SK-N-SH treated with all-trans-retinoic acid at 6 μM for 48 hours (cell line): ENCODE results near the gene PYM1.
"Not testable (repeated sequence)": the region's sequence is repeated elsewhere in the genome, so short reads cannot be mapped to it uniquely, and the experiment has no call there.

Source experiments
- ATAC-seq: fragments of 200-7000 bp; cut with Tn5 transposase; 3 replicates; pipeline ENCODE4 v1.9.1; 2020; ENCODE audit warnings: mild to moderate bottlenecking, moderate library complexity
- ARNTL ChIP-seq: fragments of 450-650 bp; formaldehyde crosslinking; IDR thresholded peaks from 2 replicates; pipeline ENCODE4 v1.5.0; 2020; ENCODE audit warnings: low read depth, mild to moderate bottlenecking, moderate library complexity, borderline replicate concordance
- CSDC2 ChIP-seq: fragments of 250-450 bp; sonication (Bioruptor Pico); IDR thresholded peaks from 2 replicates; pipeline ENCODE4 v1.5.0; 2020; ENCODE audit warnings: mild to moderate bottlenecking, moderate library complexity
- CSRNP3 ChIP-seq: fragments of 250-450 bp; sonication (Bioruptor Pico); IDR thresholded peaks from 2 replicates; pipeline ENCODE4 v1.5.1; 2021; ENCODE audit warnings: mild to moderate bottlenecking, moderate library complexity
- ISL1 ChIP-seq: fragments of 250-450 bp; sonication (Bioruptor Pico); IDR thresholded peaks from 2 replicates; pipeline ENCODE4 v2.1.2; 2022; ENCODE audit warnings: mild to moderate bottlenecking, moderate library complexity
- OSR1 ChIP-seq: fragments of 250-450 bp; sonication (Bioruptor Pico); IDR thresholded peaks from 2 replicates; pipeline ENCODE4 v1.8.0; 2022; ENCODE audit warnings: moderate library complexity, mild to moderate bottlenecking, inconsistent platforms
- PPARA ChIP-seq: fragments of 250-450 bp; sonication (Bioruptor Pico); IDR thresholded peaks from 2 replicates; pipeline ENCODE4 v1.5.0; 2020; ENCODE audit warnings: mild to moderate bottlenecking, borderline replicate concordance
- RARB ChIP-seq: fragments of 250-450 bp; sonication (Bioruptor Pico); IDR thresholded peaks from 2 replicates; pipeline ENCODE4 v1.8.0; 2021; ENCODE audit warnings: mild to moderate bottlenecking, moderate library complexity
- SNAI2 ChIP-seq: fragments of 250-450 bp; sonication (Bioruptor Pico); IDR thresholded peaks from 2 replicates; pipeline ENCODE4 v1.5.0; 2020; ENCODE audit warnings: mild to moderate bottlenecking, moderate library complexity
- TCF4 ChIP-seq: fragments of 250-450 bp; sonication (Bioruptor Pico); IDR thresholded peaks from 2 replicates; pipeline ENCODE4 v1.8.0; 2021; ENCODE audit warnings: mild to moderate bottlenecking, moderate library complexity, borderline replicate concordance
- TOX ChIP-seq: fragments of 250-450 bp; sonication (Bioruptor Pico); IDR thresholded peaks from 2 replicates; pipeline ENCODE4 v1.8.0; 2021; ENCODE audit warnings: mild to moderate bottlenecking, moderate library complexity, borderline replicate concordance
- TSHZ2 ChIP-seq: fragments of 250-450 bp; sonication (Bioruptor Pico); IDR thresholded peaks from 2 replicates; pipeline ENCODE4 v1.5.0; 2020; ENCODE audit warnings: mild to moderate bottlenecking, moderate library complexity
- ZC3H10 ChIP-seq: fragments of 250-450 bp; sonication (Bioruptor Pico); IDR thresholded peaks from 2 replicates; pipeline ENCODE4 v1.5.1; 2021; ENCODE audit warnings: mild to moderate bottlenecking, moderate library complexity
- ZFP30 ChIP-seq: fragments of 450-650 bp; formaldehyde crosslinking; IDR thresholded peaks from 2 replicates; pipeline ENCODE4 v1.5.0; 2022; ENCODE audit warnings: mild to moderate bottlenecking, moderate library complexity
- ZNF565 ChIP-seq: fragments of 450-650 bp; formaldehyde crosslinking; conservative IDR thresholded peaks from 2 replicates; pipeline ENCODE4 v1.5.0; 2020; ENCODE audit warnings: low read depth, mild to moderate bottlenecking, moderate library complexity
- ZNF8 ChIP-seq: fragments of 450-650 bp; formaldehyde crosslinking; IDR thresholded peaks from 2 replicates; pipeline ENCODE4 v1.5.0; 2020; ENCODE audit warnings: mild to moderate bottlenecking, moderate library complexity
- TF ChIP-seq, protein P1 (sequence below): fragments of 250-450 bp; sonication (Bioruptor Pico); IDR thresholded peaks from 2 replicates; pipeline ENCODE4 v1.8.0; 2021; ENCODE audit warnings: low read depth, mild to moderate bottlenecking, moderate library complexity, borderline replicate concordance
- TF ChIP-seq, protein P2 (sequence below): fragments of 250-450 bp; sonication (Bioruptor Pico); IDR thresholded peaks from 2 replicates; pipeline ENCODE4 v1.5.1; 2020; ENCODE audit warnings: low read depth, mild to moderate bottlenecking, moderate library complexity

The PYM1 gene

DNA sequence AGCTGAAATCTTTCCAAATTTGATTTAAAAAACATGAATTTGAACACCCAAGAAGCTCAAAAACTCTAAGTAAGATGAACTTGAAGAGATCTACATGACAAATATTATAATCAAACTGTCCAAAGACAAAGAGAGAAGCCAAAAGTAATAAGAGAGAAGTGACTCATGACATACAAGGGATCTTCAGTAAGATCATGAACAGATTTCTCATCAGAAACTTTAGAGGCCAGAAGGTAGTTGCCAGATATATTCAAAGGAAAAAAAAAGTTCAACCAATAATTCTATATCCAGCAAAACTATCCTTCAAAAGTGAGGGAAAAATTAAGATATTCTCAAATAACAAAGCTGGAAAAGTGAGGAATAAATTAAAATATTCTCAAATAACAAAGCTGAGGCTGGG lies 49.9 kb downstream of the PYM1 start:
- no peak for ATAC-seq
- TF ChIP-seq ARNTL (CRISPR knock-in tag) = no peak
- no peak for TF ChIP-seq SNAI2
- no peak for TF ChIP-seq ZFP30 (CRISPR knock-in tag)
- no peak for TF ChIP-seq ZC3H10 (CRISPR knock-in tag)
- no peak for TF ChIP-seq PPARA
- no peak for TF ChIP-seq CSDC2 (CRISPR knock-in tag)
- no peak for TF ChIP-seq CSRNP3
- TF ChIP-seq, protein P1, sequence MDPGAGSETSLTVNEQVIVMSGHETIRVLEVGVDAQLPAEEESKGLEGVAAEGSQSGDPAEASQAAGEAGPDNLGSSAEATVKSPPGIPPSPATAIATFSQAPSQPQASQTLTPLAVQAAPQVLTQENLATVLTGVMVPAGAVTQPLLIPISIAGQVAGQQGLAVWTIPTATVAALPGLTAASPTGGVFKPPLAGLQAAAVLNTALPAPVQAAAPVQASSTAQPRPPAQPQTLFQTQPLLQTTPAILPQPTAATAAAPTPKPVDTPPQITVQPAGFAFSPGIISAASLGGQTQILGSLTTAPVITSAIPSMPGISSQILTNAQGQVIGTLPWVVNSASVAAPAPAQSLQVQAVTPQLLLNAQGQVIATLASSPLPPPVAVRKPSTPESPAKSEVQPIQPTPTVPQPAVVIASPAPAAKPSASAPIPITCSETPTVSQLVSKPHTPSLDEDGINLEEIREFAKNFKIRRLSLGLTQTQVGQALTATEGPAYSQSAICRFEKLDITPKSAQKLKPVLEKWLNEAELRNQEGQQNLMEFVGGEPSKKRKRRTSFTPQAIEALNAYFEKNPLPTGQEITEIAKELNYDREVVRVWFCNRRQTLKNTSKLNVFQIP = no peak
- no peak for TF ChIP-seq TCF4
- no peak for TF ChIP-seq ISL1 (CRISPR knock-in tag)
- TF ChIP-seq TSHZ2 (CRISPR knock-in tag) = no peak
- TF ChIP-seq TOX = no peak
- TF ChIP-seq OSR1 = no peak
- TF ChIP-seq ZNF565 = no peak

DNA sequence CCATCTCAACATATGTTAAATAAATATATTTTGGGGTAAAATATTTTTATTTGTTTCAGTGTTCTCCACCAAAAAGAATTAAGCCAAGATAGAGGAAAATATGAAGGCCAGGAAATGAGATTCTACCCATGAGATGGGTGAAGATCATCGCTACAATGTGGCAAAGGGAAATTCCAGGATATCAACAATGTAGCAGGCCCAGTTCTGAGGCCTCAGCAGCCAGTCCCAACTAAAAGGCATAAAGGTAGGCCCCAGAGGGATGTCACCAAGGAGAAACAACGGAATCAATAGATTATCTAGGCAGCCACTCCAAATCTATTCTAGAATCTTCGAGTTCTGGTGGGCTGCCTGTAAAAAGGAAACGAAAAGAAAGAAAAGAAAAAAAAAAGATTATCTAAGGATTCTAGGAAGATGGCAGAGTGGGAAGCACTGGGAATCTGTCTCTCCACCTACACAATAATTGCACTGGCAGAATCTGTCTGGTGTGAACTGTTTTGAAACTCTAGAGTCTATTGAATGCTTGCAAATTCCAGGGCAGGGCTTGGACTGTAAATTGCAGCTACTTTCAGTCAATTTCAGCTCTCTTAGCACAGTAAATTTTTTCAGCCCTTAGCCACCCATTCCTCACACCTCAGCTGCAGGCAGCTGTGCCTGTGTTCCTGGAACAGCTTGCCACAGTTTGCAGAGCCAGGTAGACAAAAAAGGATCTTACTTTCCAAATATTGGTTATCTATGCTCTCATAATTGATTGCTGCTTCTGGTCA lies 51.8 kb downstream of the PYM1 start:
- no peak for ATAC-seq
- TF ChIP-seq, protein P1 = no peak
- TF ChIP-seq TOX (no peak), ARNTL (CRISPR knock-in tag) (no peak), ZNF565 (no peak), CSDC2 (CRISPR knock-in tag) (no peak), ISL1 (CRISPR knock-in tag) (no peak)
- TF ChIP-seq, protein P2, sequence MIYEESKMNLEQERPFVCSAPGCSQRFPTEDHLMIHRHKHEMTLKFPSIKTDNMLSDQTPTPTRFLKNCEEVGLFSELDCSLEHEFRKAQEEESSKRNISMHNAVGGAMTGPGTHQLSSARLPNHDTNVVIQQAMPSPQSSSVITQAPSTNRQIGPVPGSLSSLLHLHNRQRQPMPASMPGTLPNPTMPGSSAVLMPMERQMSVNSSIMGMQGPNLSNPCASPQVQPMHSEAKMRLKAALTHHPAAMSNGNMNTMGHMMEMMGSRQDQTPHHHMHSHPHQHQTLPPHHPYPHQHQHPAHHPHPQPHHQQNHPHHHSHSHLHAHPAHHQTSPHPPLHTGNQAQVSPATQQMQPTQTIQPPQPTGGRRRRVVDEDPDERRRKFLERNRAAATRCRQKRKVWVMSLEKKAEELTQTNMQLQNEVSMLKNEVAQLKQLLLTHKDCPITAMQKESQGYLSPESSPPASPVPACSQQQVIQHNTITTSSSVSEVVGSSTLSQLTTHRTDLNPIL (CRISPR knock-in tag) = no peak

DNA sequence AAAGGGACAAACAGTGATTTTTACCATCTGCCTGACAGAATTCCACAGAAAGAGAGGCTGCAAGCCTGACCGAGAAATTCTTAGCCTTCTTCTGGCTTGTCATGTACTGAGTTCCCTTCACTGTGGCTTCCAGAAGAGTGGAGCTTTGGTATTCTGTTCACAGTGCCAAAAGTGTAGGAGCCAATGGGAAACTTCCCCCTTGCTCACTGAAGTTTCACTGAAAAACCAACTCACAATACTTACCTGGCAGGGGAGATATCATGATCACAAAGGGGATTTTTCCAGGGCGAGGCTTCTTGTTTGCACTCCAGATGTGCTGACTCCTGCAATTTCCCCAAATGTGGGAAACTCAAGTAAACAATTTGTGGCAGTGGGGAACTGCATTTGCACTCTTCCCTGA lies 53.3 kb downstream of the PYM1 start:
- no peak for ATAC-seq
- TF ChIP-seq ZNF565 (no peak), ZNF8 (CRISPR knock-in tag) (no peak), SNAI2 (no peak), TCF4 (no peak), RARB (no peak)
- TF ChIP-seq, protein P2 (CRISPR knock-in tag) = no peak

- ATAC-seq = not testable (repeated sequence)
Measured at GRCh38 chr12:55866454-55867004, 61.2 kb downstream of the PYM1 start.
